Common myeloid progenitor, CD34-positive (primary cell): Measurements from ENCODE around the gene RAC3.

Experiments used
- CTCF ChIA-PET: fragments of 350-600 bp; sonication (Branson Sonifier 250); formaldehyde crosslinking; loops from one replicate; lab custom pipeline; 2021; ENCODE audit warnings: antibody characterized with exemption; lab: Charles Lee
- POLR2A ChIA-PET: fragments of 350-600 bp; sonication (Branson Sonifier 250); formaldehyde crosslinking; loops from one replicate; lab custom pipeline; 2021; ENCODE audit warnings: antibody characterized with exemption; lab: Charles Lee
- DNase-seq, 3 donors: peaks; one replicate each; pipeline versions ENCODE4 v3.0.0 to v3.0.0-alpha.2; 2013
- H3K27ac ChIP-seq, 2 experiments: 1 replicate in 1 of 2; 2 replicates in 1 of 2; pipeline ENCODE4 v1.7.0; 2013; ENCODE audit warnings: inconsistent platforms in 2 of 2, low read length in 2 of 2, mild to moderate bottlenecking in 2 of 2, low read depth in 1 of 2, moderate library complexity in 1 of 2; ENCODE audit not compliant: severe bottlenecking in 2 of 2, insufficient read depth in 1 of 2, poor library complexity in 1 of 2
- H3K27me3 ChIP-seq, 5 experiments: replicated peaks in 2 of 5; 1 replicate in 3 of 5; 2 replicates in 2 of 5; pipeline versions ENCODE4 v1.6.1 to v1.7.0; 2013; ENCODE audit warnings: low read length in 4 of 5, mild to moderate bottlenecking in 2 of 5, moderate library complexity in 2 of 5, inconsistent platforms in 1 of 5; ENCODE audit not compliant: insufficient read depth in 5 of 5, control insufficient read depth in 4 of 5
- H3K36me3 ChIP-seq, 4 experiments: 1 replicate in 2 of 4; 2 replicates in 2 of 4; pipeline versions ENCODE4 v1.6.1 to v1.7.0; 2013; ENCODE audit warnings: low read length in 3 of 4, control low read depth in 1 of 4, mild to moderate bottlenecking in 1 of 4; ENCODE audit not compliant: control insufficient read depth in 4 of 4, insufficient read depth in 4 of 4
- H3K4me1 ChIP-seq, 4 experiments: 1 replicate in 3 of 4; 2 replicates in 1 of 4; pipeline versions ENCODE4 v1.6.1 to v1.7.1; 2013; ENCODE audit warnings: low read length in 3 of 4, mild to moderate bottlenecking in 3 of 4, control low read depth in 1 of 4, inconsistent platforms in 1 of 4, moderate library complexity in 1 of 4; ENCODE audit not compliant: control insufficient read depth in 4 of 4, insufficient read depth in 4 of 4; ENCODE audit errors: control extremely low read depth in 1 of 4
- H3K4me3 ChIP-seq, 7 experiments: 1 replicate in 4 of 7; 2 replicates in 3 of 7; pipeline versions ENCODE4 v1.5.1 to v1.7.0; 2013; ENCODE audit warnings: mild to moderate bottlenecking in 7 of 7, low read length in 6 of 7, moderate library complexity in 6 of 7, inconsistent platforms in 2 of 7, low read depth in 2 of 7, control low read depth in 1 of 7; ENCODE audit not compliant: insufficient read depth in 4 of 7, control insufficient read depth in 1 of 7; ENCODE audit errors: extremely low read depth in 1 of 7
- H3K9me3 ChIP-seq, 5 experiments: 1 replicate in 4 of 5; 2 replicates in 1 of 5; pipeline versions ENCODE4 v1.6.1 to v1.7.1; 2013; ENCODE audit warnings: low read length in 4 of 5, mild to moderate bottlenecking in 2 of 5, inconsistent platforms in 1 of 5, low read depth in 1 of 5, moderate library complexity in 1 of 5; ENCODE audit not compliant: control insufficient read depth in 4 of 5, insufficient read depth in 2 of 5; ENCODE audit errors: control extremely low read depth in 1 of 5
- WGBS: methylation state at CpG from one replicate; pipeline ENCODE4 v1.1.5; 2013; ENCODE audit not compliant: insufficient coverage; 5-methylcytosine and 5-hydroxymethylcytosine counted together

The RAC3 gene

GRCh38 chr17:82013772-82014321 is 17.6 kb upstream of the RAC3 start:
- peaks cover 0 to 40% (median 34%) of the 10 kb centered on the region in 4 experiments for H3K4me1 ChIP-seq
- ChIA-PET CTCF (interaction anchor here (0.8 to 2.0 kb wide), 3 partner anchors 34 to 54 kb away, joined by 3 to 15 read pairs (median 3); no protein-coding TSS in a partner anchor), POLR2A (interaction anchor here (0.9 kb wide), 1 partner anchor 101 kb away, joined by 3 read pairs; no protein-coding TSS in a partner anchor)
- H3K27ac ChIP-seq, result no peak overlapping the region
- H3K4me3 ChIP-seq, result no peak overlapping the region
- H3K9me3 ChIP-seq, result no peaks in the 10 kb centered on the region
- H3K36me3 ChIP-seq, result peaks cover 0 to 16% (median 8%) of the 10 kb centered on the region in 4 experiments
- no peaks in the 10 kb centered on the region for H3K27me3 ChIP-seq
- 92% methylated on average over 16 of the region's 16 CpGs for WGBS
- DNase-seq, result no peak

- WGBS, result 90% methylated on average over 23 of the region's 23 CpGs
- Histone ChIP-seq H3K9me3 (no peaks in the 10 kb centered on the region), H3K4me3 (no peak overlapping the region), H3K36me3 (peaks cover 0 to 19% (median 9%) of the 10 kb centered on the region in 4 experiments), H3K27ac (no peak overlapping the region), H3K27me3 (no peaks in the 10 kb centered on the region), H3K4me1 (peaks cover 0 to 34% (median 29%) of the 10 kb centered on the region in 4 experiments)
- DNase-seq, result no peak
- ChIA-PET POLR2A (no interaction called here), CTCF (no interaction called here)
Measured at GRCh38 chr17:82014432-82014831, 17.0 kb upstream of the RAC3 start.

GRCh38 chr17:82014971-82015310 is 16.5 kb upstream of the RAC3 start:
- no peaks in the 10 kb centered on the region for H3K9me3 ChIP-seq
- peaks cover 0 to 30% (median 26%) of the 10 kb centered on the region in 4 experiments for H3K4me1 ChIP-seq
- peaks cover 0 to 19% (median 9%) of the 10 kb centered on the region in 4 experiments for H3K36me3 ChIP-seq
- H3K27me3 ChIP-seq, result no peaks in the 10 kb centered on the region
- no peak for DNase-seq
- H3K27ac ChIP-seq, result no peak overlapping the region
- POLR2A ChIA-PET, result no interaction called here
- CTCF ChIA-PET, result no interaction called here
- WGBS, result 88% methylated on average over 10 of the region's 13 CpGs
- no peak overlapping the region for H3K4me3 ChIP-seq

- CTCF ChIA-PET, result interaction anchor here (1.0 to 2.7 kb wide), 3 partner anchors 55 to 61 kb away, joined by 3 to 20 read pairs (median 4); partner anchors contain the start of gene NOTUM
- H3K4me1 ChIP-seq, result peaks cover 0 to 30% (median 26%) of the 10 kb centered on the region in 4 experiments
- no peak overlapping the region for H3K4me3 ChIP-seq
- WGBS, result 95% methylated on average over 18 of the region's 24 CpGs
- H3K27me3 ChIP-seq, result no peaks in the 10 kb centered on the region
- H3K9me3 ChIP-seq, result no peaks in the 10 kb centered on the region
- peaks cover 0 to 19% (median 9%) of the 10 kb centered on the region in 4 experiments for H3K36me3 ChIP-seq
- POLR2A ChIA-PET, result no interaction called here
- no peak overlapping the region for H3K27ac ChIP-seq
- DNase-seq, result no peak
Measured at GRCh38 chr17:82015311-82015971, 16.0 kb upstream of the RAC3 start.

GRCh38 chr17:82016061-82016874 is 15.2 kb upstream of the RAC3 start:
- Histone ChIP-seq H3K27ac (no peak overlapping the region), H3K9me3 (no peaks in the 10 kb centered on the region), H3K4me3 (no peak overlapping the region), H3K4me1 (peaks cover 0 to 31% (median 29%) of the 10 kb centered on the region in 4 experiments), H3K27me3 (no peaks in the 10 kb centered on the region), H3K36me3 (peaks cover 0 to 19% (median 9%) of the 10 kb centered on the region in 4 experiments)
- ChIA-PET CTCF (interaction anchor here (1.0 to 2.7 kb wide), 4 partner anchors 14 to 62 kb away, joined by 3 to 20 read pairs (median 4); partner anchors contain the start of gene NOTUM), POLR2A (interaction anchor here (0.7 kb wide), 1 partner anchor 57 kb away, joined by 3 read pairs; no protein-coding TSS in a partner anchor)
- WGBS, result 94% methylated on average over 18 of the region's 28 CpGs
- no peak for DNase-seq

- ChIA-PET POLR2A (interaction anchor here (0.7 kb wide), 1 partner anchor 58 kb away, joined by 3 read pairs; no protein-coding TSS in a partner anchor), CTCF (interaction anchor here (1.0 to 2.7 kb wide), 4 partner anchors 14 to 62 kb away, joined by 3 to 20 read pairs (median 4); partner anchors contain the start of gene NOTUM)
- Histone ChIP-seq H3K4me3 (no peak overlapping the region), H3K9me3 (no peaks in the 10 kb centered on the region), H3K27me3 (no peaks in the 10 kb centered on the region), H3K36me3 (peaks cover 0 to 17% (median 7%) of the 10 kb centered on the region in 4 experiments), H3K4me1 (peaks cover 0 to 33% (median 30%) of the 10 kb centered on the region in 4 experiments), H3K27ac (no peak overlapping the region)
- no peak for DNase-seq
- WGBS, result 94% methylated on average over 22 of the region's 24 CpGs
Measured at GRCh38 chr17:82016875-82017459, 14.5 kb upstream of the RAC3 start.
